Fibroblast of skin of scalp (primary cell): ENCODE results near the gene GLCE.
"Not testable (repeated sequence)": the region's sequence is repeated elsewhere in the genome, so short reads cannot be mapped to it uniquely, and the experiment has no call there.

Experiments
- DNase-seq: peaks from one replicate; pipeline ENCODE4 v3.0.0-alpha.2; 2013

Gene GLCE

DNA sequence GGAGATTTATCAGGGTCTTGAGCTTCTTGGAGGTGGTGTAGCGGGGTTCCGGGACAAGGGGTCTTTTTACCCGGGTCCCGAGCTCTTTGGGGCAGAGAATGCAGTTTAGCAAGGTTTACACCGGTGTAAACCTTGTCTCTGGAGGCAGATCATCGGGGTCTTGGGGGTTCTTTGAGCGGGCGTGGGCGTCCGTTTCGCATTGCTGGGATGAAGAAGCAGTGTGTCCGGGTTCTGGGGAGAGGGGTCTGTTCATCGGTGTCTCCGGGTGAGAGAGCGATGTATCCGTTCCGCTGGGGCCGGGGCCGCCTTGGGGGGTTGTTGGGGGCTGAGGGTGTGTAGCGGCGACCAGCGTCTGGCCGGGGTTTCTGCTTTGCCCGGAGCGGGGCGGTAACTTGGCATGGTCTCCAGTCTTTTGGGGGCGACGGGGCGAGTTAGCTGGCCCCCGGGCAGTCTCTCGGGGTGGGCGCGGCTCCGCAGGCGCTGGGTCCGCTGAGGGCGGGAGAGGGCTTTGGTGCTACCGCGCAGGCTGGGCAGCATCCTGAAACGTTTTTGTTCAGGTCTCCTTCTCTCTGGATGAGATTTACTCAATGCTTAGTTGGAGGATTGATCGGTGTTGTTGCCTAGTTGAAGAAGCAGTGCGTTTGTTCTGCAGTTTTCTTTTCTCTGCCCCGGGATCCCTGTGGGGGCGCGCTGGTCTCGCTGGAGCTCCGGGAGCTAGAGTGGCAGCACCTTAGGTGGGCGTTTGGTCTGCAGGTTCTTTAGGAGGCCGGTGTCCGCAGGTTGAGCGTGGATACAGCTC, 843 bp downstream of the GLCE start:
- DNase-seq = peak; percentile 20

DNA sequence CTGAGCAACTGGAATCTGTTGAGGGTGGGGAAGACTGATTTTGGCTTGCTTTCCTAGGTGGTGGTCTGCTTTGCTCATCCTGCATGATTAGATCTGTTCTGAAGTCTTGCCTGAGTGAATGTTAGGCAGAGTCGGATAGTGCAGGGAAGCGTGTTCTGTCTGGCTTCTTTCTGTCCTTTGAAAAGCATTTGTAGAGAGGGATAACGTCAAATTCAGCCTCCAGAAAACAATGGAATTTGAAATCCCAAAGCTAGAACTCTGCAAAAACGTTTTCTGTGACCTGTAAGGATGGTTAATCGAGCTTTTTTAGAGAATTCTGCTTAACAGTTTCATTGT, 1.4 kb downstream of the GLCE start:
- DNase-seq = no peak

DNA sequence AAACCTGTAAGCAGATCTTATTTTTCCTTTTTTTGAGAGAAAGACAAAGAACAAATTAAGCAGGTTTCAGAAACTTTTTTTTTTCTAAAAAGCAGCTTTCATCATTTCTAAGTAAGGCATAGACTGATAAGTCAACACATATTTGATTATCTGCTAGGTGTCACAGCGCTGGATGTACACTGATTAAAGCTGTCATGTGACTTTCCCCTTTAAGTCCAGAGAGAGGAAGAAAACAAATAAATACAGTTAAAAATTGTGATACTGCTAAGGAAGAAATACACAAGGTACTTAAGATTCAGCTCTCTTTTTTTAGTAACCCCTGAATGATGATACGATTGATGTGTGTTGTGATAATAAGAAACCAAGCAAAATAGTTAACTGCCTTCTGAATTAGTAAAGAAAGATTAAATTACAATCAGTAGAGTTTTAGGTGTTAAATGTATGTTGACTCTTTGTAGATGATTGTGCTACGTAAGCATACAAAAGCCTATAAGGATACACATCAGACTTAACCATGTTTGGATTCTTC, 2.8 kb downstream of the GLCE start:
- DNase-seq = no peak

DNA sequence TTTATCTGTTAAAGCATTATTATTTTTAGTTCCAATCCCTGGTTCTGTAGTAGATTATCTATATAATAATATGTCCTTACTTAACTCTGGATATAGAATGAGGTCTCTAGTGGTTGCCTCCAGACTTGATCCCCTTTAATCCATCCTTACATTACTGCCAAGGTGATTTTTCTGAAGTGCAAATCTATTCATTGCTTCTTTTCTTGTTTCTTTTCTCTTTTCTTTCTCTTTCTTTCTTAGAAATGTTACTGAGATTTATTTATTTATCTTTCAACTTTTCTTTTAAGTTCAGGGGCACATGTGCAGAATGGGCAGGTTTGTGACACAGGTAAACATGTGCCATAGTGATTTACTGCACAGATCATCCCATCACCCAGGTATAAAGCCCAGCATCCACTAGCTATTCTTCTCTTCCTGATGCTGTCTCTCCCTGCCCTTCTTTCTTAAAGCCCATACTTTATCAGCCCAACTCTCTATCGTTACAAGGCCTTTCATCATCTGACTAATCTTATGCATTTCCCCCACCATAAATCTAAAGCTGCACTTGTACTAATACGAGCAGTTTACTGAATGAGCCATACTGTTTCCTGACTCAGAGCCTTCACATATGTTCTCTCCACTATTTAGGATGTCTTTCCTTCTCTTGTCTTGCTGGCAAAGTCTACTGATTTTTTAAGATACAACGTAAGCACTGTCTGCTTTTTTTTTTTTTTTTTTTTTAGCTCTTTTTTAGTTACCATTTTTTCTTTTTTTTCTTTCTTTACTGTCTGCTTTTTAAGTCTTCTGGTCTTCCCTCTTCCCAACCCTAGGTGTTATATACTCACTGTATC, 4.6 kb downstream of the GLCE start:
- peak; percentile 42 for DNase-seq

DNA sequence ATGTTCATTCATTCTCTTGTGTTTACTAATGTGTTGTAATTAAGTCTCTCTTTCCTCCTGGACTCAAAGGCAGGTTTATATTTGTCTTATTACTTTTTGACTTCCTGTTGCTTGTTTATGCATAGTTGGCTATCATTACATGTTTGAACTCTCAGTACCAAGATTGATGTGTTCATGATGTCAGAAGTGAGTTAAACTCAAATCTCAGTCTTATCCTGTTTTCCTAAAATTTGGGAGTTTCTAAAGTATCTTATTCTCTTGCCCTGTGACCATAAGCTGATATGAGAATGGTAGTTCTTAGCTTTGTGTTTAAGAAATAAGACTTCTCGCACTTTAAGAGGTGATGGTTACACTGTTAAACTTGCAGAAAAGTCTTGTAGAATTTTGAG, 5.2 kb downstream of the GLCE start:
- no peak for DNase-seq

DNA sequence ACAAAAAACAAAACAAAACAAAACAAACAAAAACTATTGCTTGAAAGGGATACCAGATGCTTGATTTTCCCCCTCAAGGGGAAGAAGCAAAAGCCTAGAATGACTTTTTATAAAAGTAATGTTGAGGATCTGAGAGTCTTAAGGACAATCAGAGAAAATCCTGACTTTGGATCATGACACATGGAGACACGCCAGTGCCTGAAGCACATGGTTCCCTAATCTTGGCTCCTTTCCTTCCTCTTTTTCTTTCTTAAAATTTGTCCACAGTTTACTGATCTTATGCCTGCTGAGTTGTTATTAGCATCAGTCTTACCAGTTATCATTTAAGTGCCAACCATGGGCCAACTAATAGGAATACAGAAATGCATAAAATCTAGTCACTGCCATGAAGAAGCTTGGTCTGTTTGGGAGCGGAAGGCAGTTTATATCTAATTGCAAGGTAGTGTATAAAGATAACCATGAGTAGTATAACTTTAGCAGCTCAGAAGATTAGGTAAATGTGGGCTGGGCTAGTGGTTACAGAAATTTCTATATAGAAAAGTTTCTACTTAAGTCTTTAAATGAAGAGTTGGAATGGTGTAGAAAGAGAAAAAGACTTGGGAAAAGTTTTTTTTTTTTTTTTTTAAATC, 6.9 kb downstream of the GLCE start:
- no peak for DNase-seq

DNA sequence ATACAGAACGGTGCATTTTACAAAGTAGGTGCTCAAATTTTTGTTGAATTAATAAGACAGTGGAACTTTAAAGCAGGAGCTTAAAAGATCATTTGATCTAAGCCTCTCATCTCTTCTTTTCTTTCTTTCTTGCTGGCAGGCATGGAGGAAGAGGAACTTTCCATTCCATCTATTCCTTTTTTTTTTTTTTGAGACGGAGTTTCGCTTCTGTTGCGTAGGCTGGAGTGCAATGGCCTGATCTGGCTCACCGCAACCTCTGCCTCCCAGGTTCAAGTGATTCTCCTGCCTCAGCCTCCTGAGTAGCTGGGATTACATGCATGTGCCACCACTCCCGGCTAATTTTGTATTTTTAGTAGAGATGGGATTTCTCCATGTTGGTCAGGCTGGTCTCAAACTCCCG, 7.9 kb downstream of the GLCE start:
- not testable (repeated sequence) for DNase-seq

DNA sequence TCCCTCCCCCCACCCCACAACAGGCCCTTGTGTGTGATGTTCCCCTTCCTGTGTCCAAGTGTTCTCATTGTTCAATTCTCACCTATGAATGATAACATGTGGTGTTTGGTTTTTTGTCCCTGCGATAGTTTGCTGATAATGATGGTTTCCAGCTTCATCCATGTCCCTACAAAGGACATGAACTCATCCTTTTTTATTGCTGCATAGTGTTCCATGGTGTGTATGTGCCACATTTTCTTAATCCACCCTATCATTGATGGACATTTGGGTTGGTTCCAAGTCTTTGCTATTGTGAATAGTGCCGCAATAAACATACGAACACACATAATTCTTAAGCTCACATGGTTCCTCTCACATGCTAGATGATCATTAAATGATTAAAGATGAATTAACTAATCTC, 9.1 kb downstream of the GLCE start:
- not testable (repeated sequence) for DNase-seq

DNA sequence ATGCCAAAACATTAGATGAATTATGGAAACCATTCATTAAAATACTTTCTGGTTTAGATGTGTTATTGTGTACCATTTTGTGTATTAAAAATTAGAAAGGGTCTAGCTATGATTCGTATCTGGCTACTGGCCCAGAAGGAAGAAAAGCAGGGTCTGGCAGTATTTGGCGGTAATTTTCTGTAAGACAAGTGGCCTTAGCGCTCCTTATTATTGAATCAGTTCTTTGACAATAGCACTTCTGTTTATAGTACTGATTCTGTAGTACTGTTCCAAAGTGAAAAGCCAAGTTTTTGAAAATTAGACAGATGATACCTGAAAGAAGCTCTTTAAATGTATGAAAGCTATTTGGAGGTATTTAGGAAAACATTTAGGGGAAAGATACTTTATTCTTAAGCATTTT, 10.2 kb downstream of the GLCE start:
- DNase-seq = no peak

DNA sequence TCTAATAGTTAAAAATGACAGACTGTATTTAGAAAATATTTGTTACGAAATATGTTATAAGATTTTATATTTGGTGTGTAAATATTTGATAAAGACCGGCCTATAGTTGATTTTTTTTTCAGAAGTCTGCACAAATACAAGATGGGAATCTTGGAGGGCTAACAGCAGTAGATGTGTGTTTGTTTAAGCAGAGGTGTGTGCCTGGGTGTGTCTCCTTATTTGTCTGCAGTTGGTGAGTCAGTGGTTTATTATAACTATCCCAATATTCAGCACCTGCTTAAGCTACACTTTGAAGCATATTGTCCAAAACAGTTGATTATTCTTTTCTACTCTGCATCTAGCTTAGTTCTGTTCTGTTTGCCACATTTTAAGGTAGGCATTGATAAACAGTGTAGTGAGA, 12.4 kb downstream of the GLCE start:
- no peak for DNase-seq

DNA sequence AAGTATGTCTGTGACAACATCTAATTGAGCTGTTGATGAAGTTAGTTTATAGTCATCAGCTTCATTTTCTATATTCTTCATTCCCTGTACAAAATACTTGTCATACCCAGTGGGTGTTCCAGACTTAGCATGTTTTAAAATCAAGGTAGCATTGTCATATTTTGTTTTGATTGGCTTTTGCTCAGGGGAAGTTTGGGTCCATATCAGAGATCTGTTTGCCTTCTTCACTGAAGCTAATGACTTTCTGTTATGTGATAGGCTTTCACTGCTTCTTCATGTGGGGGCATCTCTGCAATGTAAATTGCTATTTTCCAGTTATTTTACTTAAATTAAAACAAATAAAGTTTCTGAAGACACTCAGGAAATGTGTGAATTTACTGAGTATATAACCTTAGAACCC, 15.1 kb downstream of the GLCE start:
- DNase-seq = no peak

DNA sequence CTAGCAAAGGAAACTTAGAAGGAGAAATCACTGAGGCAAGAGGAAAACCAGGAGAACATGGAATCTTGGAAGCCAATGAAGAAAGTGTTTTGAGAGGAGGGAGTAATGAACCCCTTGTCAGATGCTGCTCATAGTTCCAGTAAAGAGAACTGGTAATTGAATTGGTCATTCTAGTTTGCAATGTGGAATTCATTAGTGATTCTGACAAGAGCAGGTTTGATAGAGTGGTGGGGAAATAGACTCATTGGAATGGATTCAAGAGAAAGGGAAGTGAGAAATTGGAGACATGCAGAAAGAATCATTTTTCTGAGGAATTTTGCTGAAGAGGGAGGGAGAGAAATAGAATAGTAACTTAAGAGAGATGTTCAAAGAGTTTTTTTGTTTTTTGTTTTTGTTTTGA, 21.0 kb downstream of the GLCE start:
- DNase-seq = peak; percentile 27

DNA sequence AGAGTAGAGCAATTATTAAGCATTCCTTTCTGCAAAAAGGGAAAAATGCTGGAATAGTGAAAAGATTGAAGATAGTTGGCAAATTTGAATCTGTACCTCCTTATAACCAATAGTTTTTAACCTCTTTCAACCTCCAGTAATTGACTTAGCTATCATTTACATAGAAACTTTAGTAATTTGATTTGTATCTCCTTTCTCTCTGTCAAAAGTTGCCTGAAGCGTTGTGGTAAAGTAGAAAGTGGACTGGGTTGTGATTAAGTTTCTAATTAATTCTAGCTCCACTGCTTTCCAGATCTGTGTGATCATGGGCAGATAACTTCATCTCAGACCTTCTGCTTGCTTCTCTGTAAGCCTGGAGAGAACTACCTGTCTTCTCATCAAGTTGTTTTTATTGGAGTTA, 24.8 kb downstream of the GLCE start:
- no peak for DNase-seq

DNA sequence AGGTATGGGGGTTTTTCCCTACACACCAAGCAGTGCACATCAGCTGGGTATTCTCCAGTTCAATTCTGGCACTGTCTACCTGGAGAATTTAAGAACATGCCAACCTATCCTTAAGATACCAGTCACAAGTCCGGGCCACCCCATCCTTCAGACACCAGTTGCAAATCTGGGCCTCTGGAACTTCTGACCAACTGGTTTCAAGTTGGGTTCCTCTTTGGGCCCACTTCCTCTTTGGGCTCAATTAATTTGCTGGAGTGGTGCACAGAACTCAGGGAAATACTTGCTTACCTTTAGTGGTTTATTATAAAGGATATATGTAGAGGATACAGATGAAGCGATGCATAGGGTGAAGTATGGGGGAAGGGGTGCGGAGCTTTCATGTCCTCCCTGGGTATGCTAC, 25.3 kb downstream of the GLCE start:
- no peak for DNase-seq

DNA sequence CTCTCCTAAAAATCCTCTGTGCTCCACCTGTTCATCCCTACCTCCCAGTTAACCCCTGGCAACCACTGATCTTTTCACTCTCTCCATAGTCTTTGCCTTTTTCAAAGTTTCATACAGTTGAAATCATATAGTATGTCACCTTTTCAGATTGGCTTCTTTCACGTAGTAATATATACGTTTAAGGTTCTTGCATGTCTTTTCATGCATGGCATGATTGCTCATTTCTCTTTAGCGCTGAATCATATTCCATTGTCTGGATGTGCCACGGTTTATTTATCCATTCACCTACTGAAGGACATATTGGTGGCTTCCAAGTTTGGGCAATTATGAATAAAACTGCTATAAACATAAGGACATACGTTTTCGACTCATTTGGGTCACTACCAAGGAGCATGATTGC, 28.7 kb downstream of the GLCE start:
- no peak for DNase-seq

DNA sequence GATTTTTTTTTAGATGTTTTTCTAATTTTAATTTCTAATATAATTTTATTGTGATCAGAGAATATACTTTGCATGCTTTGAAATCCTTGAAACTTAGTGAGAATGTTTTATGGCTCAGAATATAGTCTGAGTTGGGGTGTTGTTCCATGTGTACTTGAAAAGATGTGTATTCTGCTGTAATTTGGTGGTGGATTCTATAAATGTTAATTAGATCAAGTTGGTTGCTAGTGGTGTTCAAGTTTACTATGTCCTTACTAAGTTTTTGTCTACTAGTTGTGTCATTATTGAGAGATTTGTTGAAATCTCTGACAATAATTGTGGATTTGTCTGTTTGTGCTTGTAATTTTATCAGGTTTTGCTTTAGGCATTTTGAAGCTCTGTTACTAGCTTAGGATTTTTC, 29.7 kb downstream of the GLCE start:
- no peak for DNase-seq

DNA sequence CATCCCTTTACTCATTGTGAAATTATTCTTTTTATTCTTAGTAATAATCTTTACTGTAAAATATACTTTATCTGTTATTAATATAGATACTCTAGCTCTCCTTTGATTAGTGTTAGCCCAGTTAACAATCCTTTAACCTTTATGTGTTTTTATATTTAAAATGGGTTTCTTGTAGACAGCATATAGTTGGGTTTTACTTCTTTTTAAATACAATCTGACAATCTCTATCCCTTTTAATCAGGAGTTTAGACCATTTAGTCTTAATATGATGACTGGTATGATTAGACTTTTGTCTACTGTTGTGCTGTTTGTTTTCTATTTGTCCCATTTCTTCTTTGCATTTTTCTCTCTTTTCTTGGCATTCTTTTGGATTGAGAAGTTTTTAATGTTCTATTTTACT, 30.1 kb downstream of the GLCE start:
- DNase-seq = no peak

DNA sequence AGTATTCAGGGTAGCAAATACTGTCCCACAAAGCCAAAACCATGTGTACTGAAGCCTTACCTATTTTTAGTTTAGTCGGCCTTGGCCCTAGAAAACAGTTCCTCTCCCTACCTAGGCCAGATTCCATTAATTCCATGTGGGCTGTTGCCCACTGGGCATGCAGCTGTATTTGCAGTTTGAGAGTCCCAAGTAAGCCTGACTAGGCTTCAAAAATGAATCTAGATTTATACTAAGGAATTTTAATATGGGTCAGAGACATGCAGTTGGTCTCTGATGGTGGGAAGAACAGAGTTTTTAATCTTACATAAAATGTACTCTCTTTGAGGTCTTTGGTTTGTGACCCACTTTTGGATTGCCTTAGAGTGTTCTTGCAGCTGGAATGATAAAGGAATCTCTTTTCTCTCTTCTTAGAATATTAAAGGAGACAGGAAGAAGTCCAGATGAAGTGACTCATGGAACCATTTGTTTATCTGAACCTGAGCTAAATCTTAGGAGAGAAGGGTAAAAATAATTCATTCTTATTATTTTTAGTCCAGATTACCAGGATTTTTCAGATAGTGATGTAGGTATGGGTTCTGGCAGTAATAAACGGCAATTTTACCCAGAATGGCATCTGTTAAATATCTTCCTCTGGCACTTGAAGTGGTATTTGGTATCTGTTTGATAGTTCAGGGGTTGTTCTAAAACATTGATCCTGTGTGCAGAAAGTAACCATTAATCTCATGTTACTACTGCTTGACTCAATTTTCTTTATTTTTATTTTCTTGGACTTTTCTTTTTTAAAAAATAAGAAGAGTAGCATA, 33.8 kb downstream of the GLCE start:
- peak; percentile 27 for DNase-seq

DNA sequence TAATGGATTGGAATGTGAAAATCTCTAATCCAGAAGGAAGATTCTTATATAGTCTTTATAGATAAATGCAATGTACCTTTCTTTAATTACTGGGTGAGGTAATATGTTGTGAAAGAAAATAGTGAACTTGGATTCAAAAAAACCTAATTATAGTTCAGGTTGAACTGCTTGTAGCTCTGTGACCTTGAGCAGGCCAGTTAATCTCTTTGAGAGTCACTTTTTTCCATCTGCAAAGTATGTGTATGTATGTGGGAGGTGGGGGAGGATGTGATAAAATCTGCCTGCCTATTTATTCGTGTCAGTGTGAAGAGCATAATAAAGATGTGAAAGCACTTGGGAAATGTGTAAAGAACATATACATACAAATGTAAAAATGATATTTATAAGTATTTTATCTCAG, 34.4 kb downstream of the GLCE start:
- no peak for DNase-seq

DNA sequence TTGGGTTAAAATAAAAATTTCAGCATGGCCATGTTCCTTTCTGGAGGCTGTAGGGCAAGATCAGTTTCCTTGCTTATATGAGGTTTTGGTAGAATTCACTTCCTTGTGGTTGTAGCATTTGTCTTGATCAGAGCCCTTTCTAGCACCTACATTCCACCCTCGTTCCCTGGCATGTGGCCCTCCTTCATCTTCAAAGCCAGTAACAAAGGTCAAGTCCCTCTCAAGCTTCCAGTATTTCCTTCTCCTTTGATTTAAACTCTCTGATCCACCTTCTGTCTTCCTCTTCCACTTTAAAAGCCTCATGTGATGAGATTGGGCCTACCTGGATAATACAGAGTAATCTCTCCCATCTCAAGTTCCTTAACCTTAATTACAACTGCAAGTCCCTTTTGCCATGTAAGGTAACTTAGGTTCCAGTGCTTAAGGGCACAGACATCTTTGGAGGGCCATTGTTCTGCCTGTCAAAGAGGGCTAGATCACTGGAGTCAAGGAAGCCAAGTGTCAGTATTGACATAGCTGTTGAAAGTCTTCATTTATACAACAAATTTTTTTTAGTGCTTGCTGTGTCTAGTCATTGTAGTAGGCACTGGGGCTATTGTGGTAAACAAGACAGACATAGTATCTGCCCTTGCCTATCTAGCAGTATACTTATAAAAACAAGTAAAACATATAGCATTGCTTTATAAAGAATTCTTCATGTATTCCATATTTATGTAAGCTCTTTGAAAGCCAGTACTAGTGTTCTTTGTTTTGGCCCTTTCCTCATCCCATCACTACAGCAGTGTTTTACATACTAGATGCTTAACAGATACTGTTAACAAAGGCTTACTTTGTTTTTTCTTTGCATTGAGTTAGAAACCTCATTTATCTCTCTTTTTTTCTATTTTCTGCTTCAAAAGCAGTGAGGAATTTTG, 40.7 kb downstream of the GLCE start:
- no peak for DNase-seq

DNA sequence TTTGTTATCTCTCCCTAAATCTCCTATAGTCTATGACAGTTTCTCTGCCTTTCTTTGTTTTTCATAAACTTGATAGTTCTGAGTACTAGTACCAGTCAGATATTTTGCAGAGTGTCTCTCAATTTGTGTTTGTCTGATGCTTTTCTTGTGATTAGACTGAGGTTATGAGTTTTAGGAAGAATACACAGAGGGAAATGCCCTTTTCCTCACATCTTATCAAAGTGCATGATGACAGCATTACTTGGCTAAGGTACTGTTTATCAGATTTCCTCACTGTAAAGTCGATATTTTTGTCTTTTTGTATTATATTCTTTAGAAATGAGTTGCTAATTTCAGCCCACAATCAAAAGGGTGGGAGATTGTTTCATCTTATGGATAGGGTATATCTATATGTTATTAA, 45.6 kb downstream of the GLCE start:
- no peak for DNase-seq

DNA sequence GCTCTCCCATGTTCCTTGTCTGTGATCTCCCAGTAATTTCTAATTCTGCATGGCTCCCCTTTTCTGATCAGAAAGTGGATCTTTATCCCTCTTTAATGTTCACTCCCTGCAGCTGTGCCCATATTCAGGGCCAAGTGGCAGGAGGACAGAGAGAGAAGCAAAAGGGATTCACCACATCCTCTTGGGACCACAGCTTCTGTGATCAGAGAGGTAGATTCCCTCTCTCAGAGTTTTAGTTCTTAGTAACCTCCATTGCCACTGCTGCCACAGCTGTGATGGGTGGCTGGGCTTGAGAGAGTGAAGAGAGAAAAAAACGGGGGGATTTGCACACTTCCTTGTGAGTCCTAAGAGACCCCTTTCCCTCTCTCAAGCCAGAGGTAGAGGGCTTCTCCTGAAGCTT, 49.2 kb downstream of the GLCE start:
- no peak for DNase-seq
